HL-60 (cell line): ENCODE results near the gene PRKAG2.

Experiments used
- CTCF ChIP-seq: IDR thresholded peaks from one replicate; pipeline ENCODE4 v1.5.1; 2011; ENCODE audit warnings: low read length, control low read depth, inconsistent platforms; ENCODE audit not compliant: insufficient read depth
- POLR2AphosphoS5 ChIP-seq: IDR thresholded peaks from 2 replicates; pipeline ENCODE4 v1.6.1; 2012; ENCODE audit warnings: low read depth
- REST ChIP-seq: IDR thresholded peaks from 2 replicates; pipeline ENCODE4 v1.6.1; 2012; ENCODE audit warnings: low read depth; ENCODE audit not compliant: insufficient replicate concordance
- SPI1 ChIP-seq: IDR thresholded peaks from 2 replicates; pipeline ENCODE4 v1.6.1; 2012; ENCODE audit warnings: low read depth, mild to moderate bottlenecking, borderline replicate concordance

- TF ChIP-seq CTCF: no peak
- no peak for TF ChIP-seq REST
- TF ChIP-seq POLR2AphosphoS5: no peak
- no peak for TF ChIP-seq SPI1
These were observed 101.1 kb downstream of the PRKAG2 start for GRCh38 chr7:151775547-151776443.
